Thyroid gland (tissue), 4 donors: ENCODE results near the gene TMEM183A.

Source experiments
- CTCF ChIP-seq, 6 experiments: fragments of 200-600 bp in 3 of 6; fragments of 450-650 bp in 3 of 6; sonication (generic) in 3 of 6; IDR thresholded peaks; one replicate each; pipeline ENCODE4 v1.5.1; 2016 to 2019; ENCODE audit warnings: antibody characterized with exemption in 6 of 6, mild to moderate bottlenecking in 2 of 6, inconsistent platforms in 1 of 6, moderate library complexity in 1 of 6
- POLR2A ChIP-seq, 2 donors: fragments of 450-650 bp; IDR thresholded peaks; one replicate each; pipeline ENCODE4 v1.6.1; 2017; ENCODE audit warnings: antibody characterized with exemption in 2 of 2, mild to moderate bottlenecking in 2 of 2, moderate library complexity in 1 of 2

- TF ChIP-seq CTCF (IDR thresholded peaks at IDR 0.05): no peak
- no peak for TF ChIP-seq POLR2A (IDR thresholded peaks at IDR 0.05)
These were observed 30.5 kb upstream of the TMEM183A start for GRCh38 chr1:202976633-202977032.
